IPS-18a (cell line): ENCODE results near the gene C11orf97.
"Not testable (repeated sequence)": the region's sequence is repeated elsewhere in the genome, so short reads cannot be mapped to it uniquely, and the experiment has no call there.

Source experiments
- H3K27ac ChIP-seq: one replicate; pipeline ENCODE4 v1.5.1; 2013; ENCODE audit warnings: low read length
- H3K27me3 ChIP-seq: one replicate; pipeline ENCODE4 v1.6.1; 2013; ENCODE audit warnings: mild to moderate bottlenecking, low read length; ENCODE audit not compliant: control insufficient read depth, insufficient read depth
- H3K36me3 ChIP-seq: one replicate; pipeline ENCODE4 v1.6.1; 2013; ENCODE audit warnings: low read depth, low read length; ENCODE audit not compliant: control insufficient read depth
- H3K4me1 ChIP-seq: one replicate; pipeline ENCODE4 v1.6.1; 2013; ENCODE audit warnings: low read depth, low read length; ENCODE audit not compliant: control insufficient read depth
- H3K4me3 ChIP-seq: one replicate; pipeline ENCODE4 v1.5.1; 2013; ENCODE audit warnings: low read length
- H3K9ac ChIP-seq: one replicate; pipeline ENCODE4 v1.6.1; 2013; ENCODE audit warnings: mild to moderate bottlenecking, low read length, moderate library complexity
- H3K9me3 ChIP-seq: one replicate; pipeline ENCODE4 v1.6.1; 2013; ENCODE audit warnings: low read depth, low read length; ENCODE audit not compliant: control insufficient read depth

The C11orf97 gene

DNA sequence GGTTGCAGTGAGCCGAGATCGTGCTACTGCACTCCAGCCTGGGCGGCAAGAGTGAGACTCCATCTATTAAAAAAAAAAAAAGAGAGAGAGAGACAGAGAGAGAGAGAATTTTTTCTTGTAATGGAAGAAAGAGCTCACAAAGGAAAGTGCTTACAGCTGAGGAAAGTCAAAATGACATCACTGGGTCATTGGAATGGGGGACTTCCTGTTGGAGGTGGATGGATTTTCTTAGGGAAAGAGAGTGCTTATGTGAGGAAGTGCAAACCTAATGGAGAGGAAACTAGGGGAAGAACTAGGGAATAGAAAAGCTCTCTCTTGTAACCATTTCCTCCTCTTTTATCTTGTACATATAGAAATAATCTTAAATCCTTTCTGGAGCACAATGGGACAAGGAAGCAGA lies 48.6 kb downstream of the C11orf97 start:
- no peaks in the 10 kb centered on the region for H3K9me3 ChIP-seq
- H3K27me3 ChIP-seq: no peaks in the 10 kb centered on the region
- no peak overlapping the region for H3K27ac ChIP-seq
- no peak overlapping the region for H3K9ac ChIP-seq
- H3K4me1 ChIP-seq: no peaks in the 10 kb centered on the region
- H3K36me3 ChIP-seq: no peaks in the 10 kb centered on the region
- H3K4me3 ChIP-seq: no peak overlapping the region

DNA sequence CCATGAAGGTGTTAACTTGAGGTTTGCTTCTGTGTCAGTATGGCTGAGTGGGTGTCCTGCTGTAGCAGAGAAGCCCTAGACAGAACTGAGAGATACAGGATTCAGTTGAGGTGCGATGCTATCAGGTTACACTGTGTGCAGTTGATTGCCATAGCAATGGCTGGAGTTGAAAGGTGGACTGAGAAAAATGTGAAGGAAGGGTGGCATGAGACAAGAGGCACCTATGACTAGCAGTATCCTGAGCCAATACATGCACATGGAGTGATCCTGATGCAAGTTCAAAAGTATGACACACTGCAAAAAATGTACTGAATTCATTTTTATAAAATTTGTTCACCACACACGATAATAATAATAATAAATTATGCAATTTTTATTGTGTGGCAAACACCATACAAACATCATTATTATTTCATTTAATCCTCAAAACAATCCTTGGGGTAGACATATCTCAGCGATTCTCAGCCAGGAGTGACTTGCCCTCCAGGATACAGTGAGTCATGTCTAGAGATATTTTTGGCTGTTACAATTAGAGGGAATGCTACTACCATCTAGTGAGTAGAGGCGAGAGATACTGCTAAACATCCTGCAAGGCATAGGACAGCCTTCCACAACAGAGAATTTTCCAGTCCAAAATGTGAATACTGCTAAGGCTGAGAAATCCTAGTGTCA lies 51.1 kb downstream of the C11orf97 start:
- no peaks in the 10 kb centered on the region for H3K27me3 ChIP-seq
- H3K27ac ChIP-seq: no peak overlapping the region
- H3K36me3 ChIP-seq: no peaks in the 10 kb centered on the region
- H3K9me3 ChIP-seq: no peaks in the 10 kb centered on the region
- no peak overlapping the region for H3K9ac ChIP-seq
- H3K4me3 ChIP-seq: no peak overlapping the region
- H3K4me1 ChIP-seq: no peaks in the 10 kb centered on the region

DNA sequence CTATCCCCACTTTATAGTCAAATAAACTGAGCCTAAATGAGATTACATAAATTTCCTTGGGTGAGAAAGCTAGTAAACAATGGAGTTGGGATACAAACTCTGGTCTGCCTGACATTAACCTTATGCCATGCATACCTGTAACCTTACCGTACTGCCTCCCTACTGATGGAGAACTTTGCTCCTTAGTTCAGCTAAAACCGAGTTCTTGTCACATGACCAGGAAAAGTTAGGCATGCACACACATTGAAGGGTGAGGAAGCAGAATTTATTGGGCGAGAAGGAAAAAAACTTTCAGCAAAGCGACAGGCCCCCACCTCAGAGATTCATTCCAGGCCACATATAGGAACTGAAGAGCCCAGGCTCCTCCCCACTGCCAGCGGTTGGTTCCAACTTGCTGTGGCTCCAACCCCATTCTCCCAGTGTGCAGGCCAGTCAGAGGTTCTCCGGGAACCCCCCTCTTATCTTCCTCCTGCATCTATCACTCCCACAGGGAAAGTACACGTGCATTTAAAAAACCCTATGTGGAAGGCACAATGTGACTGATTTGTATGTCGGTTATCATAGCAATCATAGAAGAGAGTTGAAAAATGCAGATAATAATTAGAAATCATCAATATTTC lies 51.7 kb downstream of the C11orf97 start:
- Histone ChIP-seq H3K4me3 (no peak overlapping the region), H3K36me3 (no peaks in the 10 kb centered on the region), H3K27me3 (no peaks in the 10 kb centered on the region), H3K27ac (no peak overlapping the region), H3K9ac (no peak overlapping the region), H3K9me3 (no peaks in the 10 kb centered on the region), H3K4me1 (no peaks in the 10 kb centered on the region)

DNA sequence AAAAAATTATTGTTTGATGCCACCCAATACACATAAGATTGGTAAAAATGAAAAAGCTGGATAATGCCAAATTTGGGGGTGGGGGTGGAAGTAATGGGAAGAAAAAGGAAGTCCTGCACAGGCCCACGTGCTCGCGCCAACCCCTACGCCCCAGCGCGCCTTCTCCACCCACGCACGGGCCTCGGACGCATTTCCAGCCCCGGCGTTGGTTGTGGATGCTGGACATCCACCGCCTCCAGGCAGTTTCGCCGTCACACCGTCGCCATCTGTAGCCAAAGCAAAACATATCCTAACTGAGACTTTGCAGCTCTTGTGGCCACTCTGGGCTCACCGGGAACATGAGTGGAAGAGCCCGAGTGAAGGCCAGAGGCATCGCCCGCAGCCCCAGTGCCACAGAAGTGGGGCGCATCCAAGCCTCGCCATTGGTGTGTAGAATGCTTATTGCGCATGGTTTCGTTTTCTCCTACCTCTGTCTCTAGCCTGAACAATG lies 55.0 kb downstream of the C11orf97 start, which contains the start of gene PIWIL4:
Gene PIWIL4, plus strand, starts transcription at position 188 of the 490 bp plus-strand sequence. Its CDS starts 151 bp downstream, at position 339.
- Histone ChIP-seq H3K27ac (no peak within 1 kb of the TSS), H3K4me1 (no peaks in the 10 kb centered on the region), H3K9me3 (no peaks in the 10 kb centered on the region), H3K27me3 (no peaks in the 10 kb centered on the region), H3K36me3 (no peaks in the 10 kb centered on the region), H3K9ac (no peak within 1 kb of the TSS), H3K4me3 (no peak within 1 kb of the TSS)

DNA sequence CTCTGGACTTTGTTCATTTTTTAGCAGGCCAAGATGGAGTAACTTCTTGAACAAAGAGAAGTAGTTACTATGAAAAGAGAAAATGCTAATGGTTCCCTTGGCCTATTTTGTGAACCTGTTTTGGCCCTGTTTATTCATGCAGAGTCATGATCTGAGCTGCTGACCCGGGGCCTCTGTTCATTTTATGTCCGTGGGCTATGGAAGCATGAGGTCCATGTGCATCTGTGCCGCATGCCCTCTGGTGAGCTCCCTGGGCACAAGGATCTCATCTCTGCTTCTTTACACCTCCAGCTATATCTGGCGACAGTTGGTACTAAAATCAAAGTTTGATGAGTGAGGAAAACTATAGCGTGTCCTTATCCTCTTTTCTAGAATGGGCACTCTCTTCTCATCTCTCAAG lies 55.9 kb downstream of the C11orf97 start:
- Histone ChIP-seq H3K27me3 (no peaks in the 10 kb centered on the region), H3K9ac (no peak overlapping the region), H3K4me3 (no peak overlapping the region), H3K27ac (no peak overlapping the region), H3K9me3 (no peaks in the 10 kb centered on the region), H3K4me1 (no peaks in the 10 kb centered on the region), H3K36me3 (no peaks in the 10 kb centered on the region)

DNA sequence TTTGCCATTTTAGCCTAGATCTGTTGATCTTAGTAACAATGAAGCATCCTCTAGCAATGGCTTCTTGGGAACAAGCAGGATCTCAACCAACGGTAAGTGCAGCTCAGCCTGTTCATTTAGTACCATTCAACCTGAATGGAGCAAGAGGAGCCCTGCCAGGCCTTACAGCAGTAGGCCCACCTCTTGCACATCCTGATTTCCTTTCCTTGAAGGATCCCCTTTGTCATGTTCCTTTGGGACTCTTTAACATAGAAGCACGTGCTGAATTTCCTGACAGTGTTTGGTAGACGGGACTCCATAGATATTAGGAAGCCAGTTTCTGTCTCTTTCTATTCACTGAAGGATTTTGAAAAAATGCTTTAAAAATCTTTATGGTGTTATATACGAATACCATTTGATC lies 56.5 kb downstream of the C11orf97 start:
- H3K36me3 ChIP-seq: no peaks in the 10 kb centered on the region
- no peak overlapping the region for H3K9ac ChIP-seq
- no peak overlapping the region for H3K4me3 ChIP-seq
- no peaks in the 10 kb centered on the region for H3K9me3 ChIP-seq
- H3K27me3 ChIP-seq: no peaks in the 10 kb centered on the region
- H3K4me1 ChIP-seq: no peaks in the 10 kb centered on the region
- no peak overlapping the region for H3K27ac ChIP-seq

DNA sequence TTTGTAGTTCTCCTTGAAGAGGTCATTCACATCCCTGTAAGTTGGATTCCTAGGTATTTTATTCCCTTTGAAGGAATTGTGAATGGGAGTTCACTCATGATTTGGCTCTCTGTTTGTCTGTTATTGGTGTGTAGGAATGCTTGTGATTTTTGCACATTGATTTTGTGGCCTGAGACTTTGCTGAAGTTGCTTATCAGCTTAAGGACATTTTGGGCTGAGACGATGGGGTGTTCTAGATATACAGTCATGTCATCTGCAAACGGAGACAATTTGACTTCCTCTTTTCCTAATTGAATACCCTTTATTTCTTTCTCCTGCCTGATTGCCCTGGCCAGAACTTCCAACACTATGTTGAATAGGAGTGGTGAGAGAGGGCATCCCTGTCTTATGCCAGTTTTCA lies 60.7 kb downstream of the C11orf97 start:
- H3K4me3 ChIP-seq, H3K36me3 ChIP-seq, H3K27ac ChIP-seq, H3K9ac ChIP-seq, H3K9me3 ChIP-seq, H3K27me3 ChIP-seq, H3K4me1 ChIP-seq: not testable (repeated sequence)

DNA sequence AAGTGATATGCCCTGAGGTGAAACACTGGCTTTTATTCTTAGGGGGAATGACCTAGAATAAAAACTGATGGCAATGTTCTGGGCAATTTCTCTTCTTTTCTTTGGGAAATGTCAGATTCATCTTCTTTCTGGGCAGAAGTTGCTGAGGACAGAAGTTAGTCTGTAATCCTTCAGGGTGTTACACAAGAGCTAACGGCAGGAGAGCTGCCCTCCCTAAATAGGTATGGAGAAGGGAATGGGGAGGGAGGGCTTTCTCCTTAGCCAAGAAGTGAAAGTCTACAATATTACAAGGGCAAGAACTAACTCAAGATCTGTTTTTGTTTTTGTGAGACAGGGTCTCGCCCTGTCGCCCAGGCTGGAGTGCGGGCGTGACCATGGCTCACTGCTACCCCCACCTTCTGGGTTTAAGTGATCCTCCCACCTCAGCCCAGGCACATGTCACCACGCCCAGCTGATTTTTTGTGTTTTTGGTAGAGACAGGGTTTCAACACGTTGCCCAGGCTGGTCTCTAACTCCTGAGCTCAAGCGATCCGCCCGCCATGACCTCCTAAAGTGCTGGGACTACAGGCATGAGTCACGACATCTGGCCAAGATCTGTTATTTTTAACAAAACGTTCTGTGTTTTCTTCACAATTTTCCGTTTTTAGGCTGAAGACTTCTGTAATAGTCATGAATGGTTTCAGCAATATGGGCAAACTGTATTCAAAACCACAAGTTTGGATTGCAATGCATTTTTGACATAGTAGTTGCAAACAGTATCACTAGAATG lies 62.1 kb downstream of the C11orf97 start:
- no peak overlapping the region for H3K27ac ChIP-seq
- H3K4me1 ChIP-seq: no peaks in the 10 kb centered on the region
- H3K9ac ChIP-seq: no peak overlapping the region
- no peaks in the 10 kb centered on the region for H3K27me3 ChIP-seq
- no peaks in the 10 kb centered on the region for H3K9me3 ChIP-seq
- H3K36me3 ChIP-seq: no peaks in the 10 kb centered on the region
- no peak overlapping the region for H3K4me3 ChIP-seq

DNA sequence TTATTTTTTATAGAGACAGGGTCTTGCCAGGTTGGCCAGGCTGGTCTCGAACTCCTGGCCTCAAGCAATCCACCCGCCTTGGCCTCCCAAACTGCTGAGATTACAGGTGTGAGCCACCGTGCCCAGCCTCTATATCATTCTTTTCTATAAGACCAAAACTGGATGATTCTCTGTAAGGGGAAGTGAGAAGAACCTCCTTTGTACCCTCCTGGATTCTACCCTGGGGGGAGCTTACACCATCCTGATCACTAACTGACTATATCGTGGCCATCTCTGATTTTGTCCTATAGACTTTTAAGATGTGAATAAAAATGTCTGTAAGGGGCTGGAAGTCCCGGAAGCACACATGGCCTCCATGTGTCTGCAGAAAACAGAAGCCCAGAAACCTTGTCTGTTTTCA lies 64.0 kb downstream of the C11orf97 start:
- H3K9me3 ChIP-seq: no peaks in the 10 kb centered on the region
- H3K4me3 ChIP-seq: no peak overlapping the region
- H3K27me3 ChIP-seq: no peaks in the 10 kb centered on the region
- no peaks in the 10 kb centered on the region for H3K36me3 ChIP-seq
- H3K9ac ChIP-seq: no peak overlapping the region
- H3K4me1 ChIP-seq: no peaks in the 10 kb centered on the region
- no peak overlapping the region for H3K27ac ChIP-seq

DNA sequence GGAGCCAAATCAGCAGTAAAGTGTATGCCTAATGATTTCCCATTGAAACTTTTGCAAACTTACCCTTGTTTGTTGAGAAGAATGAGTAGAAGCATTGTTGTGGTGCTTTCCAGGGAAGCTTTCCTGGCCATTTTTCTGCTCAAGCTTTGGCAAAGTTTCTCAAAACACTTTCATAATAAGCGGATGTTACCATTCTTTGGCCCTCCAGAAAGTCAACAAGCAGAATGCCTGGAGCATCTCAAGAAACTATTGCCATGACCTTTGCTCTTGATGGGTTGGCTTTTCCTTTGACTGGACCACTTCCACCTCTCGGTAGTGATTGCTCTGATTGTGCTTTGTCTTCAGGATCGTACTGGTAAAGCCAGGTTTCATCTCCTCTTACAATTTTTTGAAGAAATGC lies 65.6 kb downstream of the C11orf97 start:
- H3K36me3 ChIP-seq: no peaks in the 10 kb centered on the region
- no peak overlapping the region for H3K9ac ChIP-seq
- no peaks in the 10 kb centered on the region for H3K9me3 ChIP-seq
- H3K4me1 ChIP-seq: no peaks in the 10 kb centered on the region
- H3K27me3 ChIP-seq: no peaks in the 10 kb centered on the region
- no peak overlapping the region for H3K27ac ChIP-seq
- H3K4me3 ChIP-seq: no peak overlapping the region
